HepG2 (cell line): ENCODE results near the gene ZC3H7B. TPM values are rescaled to one million over a fixed set of nuclear protein-coding genes. Genes with fewer than 3 reads are reported as not detected.

Experiments
- ATAC-seq: fragments of 200-7000 bp; cut with Tn5 transposase; 3 replicates; pipeline ENCODE4 v1.9.1; 2020; ENCODE audit warnings: mild to moderate bottlenecking, moderate library complexity
- BruUV-seq: library from RNA; stranded (reverse); fragments of 400-500 nt; replicated peaks from 2 replicates; lab custom pipeline; 2021; lab: Mats Ljungman, UMichigan
- CTCF ChIA-PET: fragments of 300-600 bp; formaldehyde crosslinking; extraction: SDS; loops from one replicate; lab custom pipeline; 2021; ENCODE audit warnings: low total read pairs, inconsistent platforms, low intra/inter-chr PET ratio; lab: Yijun Ruan, JAX
- POLR2A ChIA-PET: fragments of 350-600 bp; sonication (Branson Sonifier 250); formaldehyde crosslinking; loops from one replicate; lab custom pipeline; 2020; ENCODE audit warnings: antibody characterized with exemption, inconsistent platforms; lab: Yijun Ruan, JAX
- DNase-seq: peaks from one replicate; pipeline ENCODE4 v3.0.0-alpha.2; 2015; ENCODE audit warnings: low spot score
- FAIRE-seq: peaks from 3 replicates; lab custom pipeline; 2011; peaks lifted over from hg19 to GRCh38; lab: Jason Lieb, UNC
- H2AFZ ChIP-seq: one replicate; pipeline ENCODE4 v1.6.1; 2011; ENCODE audit warnings: low read length, inconsistent platforms
- H3K27ac ChIP-seq: fragments of 300-600 bp; 3 replicates; pipeline ENCODE4 v1.8.0; 2011; ENCODE audit warnings: mixed run types, mild to moderate bottlenecking, mixed read lengths, low read length, inconsistent platforms; ENCODE audit not compliant: insufficient read depth; ENCODE audit errors: extremely low read length
- H3K27me3 ChIP-seq, 2 experiments: fragments of 200-600 bp in 1 of 2; 2 replicates in 1 of 2; 3 replicates in 1 of 2; pipeline versions ENCODE4 v1.6.0 to v1.8.0; 2011; ENCODE audit warnings: low read length in 2 of 2, mild to moderate bottlenecking in 2 of 2, moderate library complexity in 2 of 2, inconsistent platforms in 1 of 2; ENCODE audit not compliant: insufficient read depth in 2 of 2, control insufficient read depth in 1 of 2
- H3K36me3 ChIP-seq, 2 experiments: fragments of 200-600 bp in 1 of 2; replicated peaks in 1 of 2; 2 replicates in 1 of 2; 3 replicates in 1 of 2; pipeline versions ENCODE4 v1.5.1 to v1.8.0; 2011; ENCODE audit warnings: low read length in 2 of 2, inconsistent platforms in 1 of 2; ENCODE audit not compliant: insufficient read depth in 2 of 2, control insufficient read depth in 1 of 2
- H3K4me1 ChIP-seq: 2 replicates; pipeline ENCODE4 v1.5.1; 2012; ENCODE audit warnings: low read length, inconsistent platforms; ENCODE audit not compliant: insufficient read depth
- H3K4me2 ChIP-seq: 2 replicates; pipeline ENCODE4 v1.6.0; 2011; ENCODE audit warnings: low read depth, low read length, inconsistent platforms
- H3K4me3 ChIP-seq, 3 experiments: fragments of 200-600 bp in 1 of 3; sonication (generic), shearing (Covaris generic) in 1 of 3; replicated peaks in 1 of 3; 2 replicates each; pipeline ENCODE4 v1.5.1; 2011 to 2016; ENCODE audit warnings: low read length in 3 of 3, inconsistent platforms in 2 of 3, low read depth in 2 of 3, mild to moderate bottlenecking in 2 of 3, control low read depth in 1 of 3, mixed read lengths in 1 of 3; ENCODE audit not compliant: insufficient read depth in 1 of 3
- H3K79me2 ChIP-seq: one replicate; pipeline ENCODE4 v1.6.1; 2011; ENCODE audit warnings: low read length, inconsistent platforms; ENCODE audit not compliant: insufficient read depth
- H3K9ac ChIP-seq: 2 replicates; pipeline ENCODE4 v1.6.0; 2011; ENCODE audit warnings: mild to moderate bottlenecking, low read depth, low read length, inconsistent platforms; ENCODE audit not compliant: insufficient read depth
- H3K9me3 ChIP-seq: 2 replicates; pipeline ENCODE4 v1.5.1; 2012; ENCODE audit warnings: mild to moderate bottlenecking, low read length
- H4K20me1 ChIP-seq: 2 replicates; pipeline ENCODE4 v1.6.0; 2011; ENCODE audit warnings: inconsistent platforms, mild to moderate bottlenecking, low read length, moderate library complexity; ENCODE audit not compliant: insufficient read depth
- AKAP8 ChIP-seq: sonication (generic); formaldehyde crosslinking; IDR thresholded peaks from 2 replicates; pipeline ENCODE4 v1.5.1; 2020; ENCODE audit warnings: mild to moderate bottlenecking, missing genetic modification reagents
- CHCHD3 ChIP-seq: sonication (generic); formaldehyde crosslinking; IDR thresholded peaks from 2 replicates; pipeline ENCODE4 v1.8.0; 2022; ENCODE audit warnings: mild to moderate bottlenecking, missing genetic modification reagents, moderate library complexity
- GFI1 ChIP-seq: sonication (generic); formaldehyde crosslinking; IDR thresholded peaks from 2 replicates; pipeline ENCODE4 v1.5.0; 2020; ENCODE audit warnings: missing genetic modification reagents, mild to moderate bottlenecking, borderline replicate concordance
- KLF16 ChIP-seq, 2 experiments: sonication (generic) in 1 of 2; formaldehyde crosslinking in 1 of 2; IDR thresholded peaks; 2 replicates each; pipeline versions ENCODE4 v1.6.1 to v1.8.0; 2016 to 2023; ENCODE audit warnings: missing genetic modification reagents in 2 of 2, missing compliant biosample characterization in 1 of 2
- MTA3 ChIP-seq: sonication (generic); formaldehyde crosslinking; IDR thresholded peaks from 2 replicates; pipeline ENCODE4 v1.4.0; 2020; ENCODE audit warnings: missing genetic modification reagents
- MTERF4 ChIP-seq: sonication (generic); formaldehyde crosslinking; IDR thresholded peaks from 2 replicates; pipeline ENCODE4 v1.8.0; 2023; ENCODE audit warnings: mild to moderate bottlenecking, missing genetic modification reagents
- MXD1 ChIP-seq: sonication (generic); formaldehyde crosslinking; IDR thresholded peaks from 2 replicates; pipeline ENCODE4 v1.4.0; 2020; ENCODE audit warnings: mild to moderate bottlenecking, missing genetic modification reagents
- MXI1 ChIP-seq: IDR thresholded peaks from 3 replicates; pipeline ENCODE4 v1.6.1; 2012; ENCODE audit warnings: low read depth, low read length, inconsistent platforms, borderline replicate concordance
- NFRKB ChIP-seq: fragments of 450-650 bp; IDR thresholded peaks from 2 replicates; pipeline ENCODE4 v1.6.1; 2017
- NPAS2 ChIP-seq: sonication (generic); formaldehyde crosslinking; IDR thresholded peaks from 2 replicates; pipeline ENCODE4 v1.8.0; 2022; ENCODE audit warnings: mild to moderate bottlenecking, missing genetic modification reagents, borderline replicate concordance
- PITX1 ChIP-seq: sonication (generic); formaldehyde crosslinking; IDR thresholded peaks from 2 replicates; pipeline ENCODE4 v1.5.1; 2020; ENCODE audit warnings: mild to moderate bottlenecking, missing genetic modification reagents
- SATB2 ChIP-seq: sonication (generic); formaldehyde crosslinking; IDR thresholded peaks from 2 replicates; pipeline ENCODE4 v1.5.0; 2020; ENCODE audit warnings: missing genetic modification reagents
- SIN3B ChIP-seq: fragments of 150-350 bp; IDR thresholded peaks from 2 replicates; pipeline ENCODE4 v1.6.1; 2014; ENCODE audit warnings: low read length
- ZFP36 ChIP-seq: fragments of 150-350 bp; IDR thresholded peaks from 2 replicates; pipeline ENCODE4 v1.6.1; 2018; ENCODE audit warnings: borderline replicate concordance, low read length, low read depth; ENCODE audit not compliant: partially characterized antibody
- ZFX ChIP-seq: sonication (generic); formaldehyde crosslinking; IDR thresholded peaks from 2 replicates; pipeline ENCODE4 v1.4.0; 2020; ENCODE audit warnings: mild to moderate bottlenecking, low read depth, missing genetic modification reagents, moderate library complexity
- ZIK1 ChIP-seq: sonication (generic); formaldehyde crosslinking; IDR thresholded peaks from 2 replicates; pipeline ENCODE4 v1.5.0; 2020; ENCODE audit warnings: mild to moderate bottlenecking, low read depth, missing genetic modification reagents, borderline replicate concordance
- ZNF281 ChIP-seq: sonication (generic); formaldehyde crosslinking; IDR thresholded peaks from 2 replicates; pipeline ENCODE4 v1.4.0; 2020; ENCODE audit warnings: missing genetic modification reagents, borderline replicate concordance
- ZNF460 ChIP-seq: sonication (generic); formaldehyde crosslinking; IDR thresholded peaks from 2 replicates; pipeline ENCODE4 v1.5.1; 2020; ENCODE audit warnings: missing genetic modification reagents, mild to moderate bottlenecking, borderline replicate concordance
- ZNF782 ChIP-seq: sonication (generic); formaldehyde crosslinking; IDR thresholded peaks from 2 replicates; pipeline ENCODE4 v1.4.0; 2020; ENCODE audit warnings: missing genetic modification reagents, mild to moderate bottlenecking, borderline replicate concordance
- WGBS: methylation state at CpG from one replicate; pipeline ENCODE4 v1.1.6; 2017; ENCODE audit warnings: low lambda C conversion rate; 5-methylcytosine and 5-hydroxymethylcytosine counted together
- in situ Hi-C: cut with HindIII; loops from 2 replicates; pipeline ENCODE4 v1.10.0; 2017; ENCODE audit warnings: low pct_unique_long_range_greater_than_20kb; ENCODE audit not compliant: extremely low pct_ligation_motif_present
- intact Hi-C: fragments of 100-400 bp; cut with micrococcal nuclease; formaldehyde crosslinking; loops from one replicate; pipeline ENCODE4 v1.10.0; 2022; ENCODE audit not compliant: unreplicated experiment
- polyA plus RNA-seq, 8 experiments: library from polyadenylated mRNA; depleted of rRNA in 3 of 8; stranded (reverse) in 7 of 8; unstranded in 1 of 8; fragments of >200 nt; fragmentation: Illumina TruSeq in 4 of 8; extraction: Trizol in 4 of 8; gene quantifications; 2 replicates each; pipeline versions ENCODE4 v1.2.1 to v1.2.3, GENCODE V29; 2011 to 2016; ENCODE audit warnings: low read depth in 4 of 8, missing spikeins in 1 of 8, mixed read lengths in 1 of 8; ENCODE audit not compliant: insufficient read depth in 1 of 8
- total RNA-seq, 5 experiments: library from RNA; depleted of rRNA; stranded (reverse); fragments of >200 nt; fragmentation: Illumina TruSeq; extraction: Trizol; gene quantifications; 2 replicates each; pipeline ENCODE4 v1.2.3, GENCODE V29; 2016; ENCODE audit warnings: low read depth in 1 of 5

The ZC3H7B gene
- total and polyA plus RNA-seq, 2 of the 13 experiments (the other 11 are each of a cell fraction or from before 2014, with no cell fraction given): 26.4 to 37.2 TPM

- TF ChIP-seq MXI1 (peak; percentile 46; the same call in 2 of the 3 replicates), MXD1 (CRISPR knock-in tag) (peak; percentile 55; the same call in 1 of the 2 replicates), NFRKB (no peak), KLF16 (CRISPR knock-in tag; IDR thresholded peaks at IDR 0.05) (no peak; a peak in 2 of 4 replicates), ZFP36 (no peak), PITX1 (0 out of 2 replicates have a peak, but pooled peaks have one; percentile 0), AKAP8 (CRISPR knock-in tag) (0 out of 2 replicates have a peak, but pooled peaks have one; percentile 4), NPAS2 (CRISPR knock-in tag) (peak; percentile 94), ZIK1 (no peak), SATB2 (CRISPR knock-in tag) (no peak), ZNF782 (CRISPR knock-in tag) (no peak)
Observed at GRCh38 chr22:41381329-41382097, 80.2 kb downstream of the ZC3H7B start, which contains the start of gene TEF (continued).

- CTCF ChIA-PET: no interaction called here
- Histone ChIP-seq H3K9ac (peak overlapping the region; percentile 63), H3K9me3 (no peaks in the 10 kb centered on the region), H3K27me3 (no peaks in the 10 kb centered on the region; a peak in 1 of 5 replicates), H3K36me3 (peaks cover 0 to under 1% of the 10 kb centered on the region in 2 experiments; a peak in 2 of 5 replicates), H3K4me1 (peaks cover 24% of the 10 kb centered on the region), H2AFZ (no peak overlapping the region), H3K79me2 (peaks cover 5% of the 10 kb centered on the region), H3K4me2 (peak overlapping the region; percentile 84), H3K4me3 (peak overlapping the region; percentile 58 to 84 (median 74)), H4K20me1 (no peaks in the 10 kb centered on the region), H3K27ac (peak overlapping the region; percentile 98)
- no TSS peak for BruUV-seq
- 2% methylated on average over 17 of the region's 35 CpGs for WGBS
- intact Hi-C loops (no loop called here), in situ Hi-C loops (no loop called here)
- POLR2A ChIA-PET: interaction anchor here (0.7 to 3.6 kb wide), 34 partner anchors 8 to 745 kb away, joined by 3 to 135 read pairs (median 9); partner anchors contain the start of genes ACO2, MRTFA, PHF5A and PMM1
- FAIRE-seq (no peak), ATAC-seq (peak; percentile 25), DNase-seq (no peak)
- TF ChIP-seq SIN3B: no peak
- peak; percentile 52; the same call in 1 of the 2 replicates for TF ChIP-seq ZNF281
- 0 out of 2 replicates have a peak, but pooled peaks have one; percentile 54 for TF ChIP-seq MTERF4 (CRISPR knock-in tag)
- TF ChIP-seq ZFX (CRISPR knock-in tag): 0 out of 2 replicates have a peak, but pooled peaks have one; percentile 6
- no peak for TF ChIP-seq CHCHD3 (CRISPR knock-in tag)
- no peak for TF ChIP-seq GFI1 (CRISPR knock-in tag)
- no peak for TF ChIP-seq ZNF460 (CRISPR knock-in tag)
- no peak for TF ChIP-seq MTA3 (CRISPR knock-in tag)
Observed at GRCh38 chr22:41382098-41382578, 80.8 kb downstream of the ZC3H7B start.
